HEK293T (cell line): ENCODE results near the gene RASA3.

Experiments
- CTCF ChIA-PET: fragments of 350-600 bp; formaldehyde crosslinking; extraction: SDS; loops from one replicate; lab custom pipeline; 2021; ENCODE audit warnings: antibody characterized with exemption, inconsistent platforms; lab: Yijun Ruan, JAX
- POLR2A ChIA-PET: fragments of 350-600 bp; formaldehyde crosslinking; extraction: SDS; loops from one replicate; lab custom pipeline; 2020; ENCODE audit warnings: antibody characterized with exemption, inconsistent platforms; lab: Yijun Ruan, JAX
- DNase-seq: peaks from one replicate; pipeline ENCODE4 v3.0.0; 2012; ENCODE audit warnings: mixed read lengths; ENCODE audit errors: extremely low spot score
- ARNT ChIP-seq: fragments of 450-650 bp; IDR thresholded peaks from 2 replicates; pipeline ENCODE4 v1.6.1; 2017; ENCODE audit warnings: mild to moderate bottlenecking
- BHLHE40 ChIP-seq: fragments of 450-650 bp; IDR thresholded peaks from 2 replicates; pipeline ENCODE4 v1.6.1; 2016; ENCODE audit warnings: mild to moderate bottlenecking, moderate library complexity, borderline replicate concordance
- CTBP1 ChIP-seq: fragments of 450-650 bp; IDR thresholded peaks from 2 replicates; pipeline ENCODE4 v1.6.1; 2016; ENCODE audit warnings: borderline replicate concordance
- ELF4 ChIP-seq: fragments of 450-650 bp; IDR thresholded peaks from 2 replicates; pipeline ENCODE4 v1.6.1; 2017; ENCODE audit warnings: antibody characterized with exemption
- FOXA1 ChIP-seq: fragments of 450-650 bp; IDR thresholded peaks from 2 replicates; pipeline ENCODE4 v1.6.1; 2016; ENCODE audit warnings: mild to moderate bottlenecking
- FOXK2 ChIP-seq: fragments of 450-650 bp; IDR thresholded peaks from 2 replicates; pipeline ENCODE4 v1.6.1; 2016; ENCODE audit warnings: mild to moderate bottlenecking
- FOXM1 ChIP-seq: fragments of 450-650 bp; IDR thresholded peaks from 2 replicates; pipeline ENCODE4 v1.6.1; 2017; ENCODE audit warnings: mild to moderate bottlenecking, borderline replicate concordance
- HDGF ChIP-seq: fragments of 450-650 bp; IDR thresholded peaks from 2 replicates; pipeline ENCODE4 v1.6.1; 2017; ENCODE audit warnings: antibody characterized with exemption, borderline replicate concordance
- L3MBTL2 ChIP-seq: fragments of 450-650 bp; conservative IDR thresholded peaks from 2 replicates; pipeline ENCODE4 v1.6.1; 2016; ENCODE audit warnings: mild to moderate bottlenecking
- LEF1 ChIP-seq: fragments of 450-650 bp; IDR thresholded peaks from 2 replicates; pipeline ENCODE4 v1.6.1; 2017; ENCODE audit warnings: mild to moderate bottlenecking, borderline replicate concordance
- NFRKB ChIP-seq: fragments of 450-650 bp; IDR thresholded peaks from 2 replicates; pipeline ENCODE4 v1.6.1; 2016; ENCODE audit warnings: mild to moderate bottlenecking, moderate library complexity
- PKNOX1 ChIP-seq: fragments of 450-650 bp; IDR thresholded peaks from 2 replicates; pipeline ENCODE4 v1.6.1; 2016
- SP1 ChIP-seq: fragments of 450-650 bp; IDR thresholded peaks from 2 replicates; pipeline ENCODE4 v1.6.1; 2017
- SUZ12 ChIP-seq: fragments of 450-650 bp; IDR thresholded peaks from 2 replicates; pipeline ENCODE4 v1.6.1; 2016; ENCODE audit warnings: mild to moderate bottlenecking
- TARDBP ChIP-seq: fragments of 450-650 bp; IDR thresholded peaks from 2 replicates; pipeline ENCODE4 v1.6.1; 2016
- ZNF384 ChIP-seq: fragments of 450-650 bp; IDR thresholded peaks from 2 replicates; pipeline ENCODE4 v1.6.1; 2016

The RASA3 gene

GRCh38 chr13:114033541-114034315 is 98.7 kb downstream of the RASA3 start:
- CTCF ChIA-PET: no interaction called here
- POLR2A ChIA-PET: no interaction called here
- TF ChIP-seq ELF4 (no peak), ZNF384 (no peak), PKNOX1 (no peak), L3MBTL2 (no peak), CTBP1 (no peak), ARNT (no peak), SUZ12 (no peak), NFRKB (no peak), SP1 (no peak), FOXM1 (no peak), FOXK2 (no peak), TARDBP (no peak), BHLHE40 (no peak), HDGF (no peak), FOXA1 (no peak), LEF1 (no peak)
- no peak for DNase-seq

- ChIA-PET POLR2A (no interaction called here), CTCF (no interaction called here)
- DNase-seq: no peak
- TF ChIP-seq CTBP1 (no peak), ELF4 (no peak), PKNOX1 (no peak), TARDBP (no peak), FOXM1 (no peak), BHLHE40 (no peak), LEF1 (no peak), ARNT (no peak), HDGF (no peak), SP1 (no peak), L3MBTL2 (no peak), FOXK2 (no peak), ZNF384 (no peak), FOXA1 (no peak), NFRKB (no peak), SUZ12 (no peak)
These were observed 100.2 kb downstream of the RASA3 start for GRCh38 chr13:114032126-114032799.

GRCh38 chr13:114031631-114032030 is 100.8 kb downstream of the RASA3 start:
- no peak for DNase-seq
- ChIA-PET CTCF (no interaction called here), POLR2A (no interaction called here)
- TF ChIP-seq L3MBTL2 (no peak), HDGF (no peak)

GRCh38 chr13:114030666-114031610 is 101.5 kb downstream of the RASA3 start:
- TF ChIP-seq TARDBP (no peak), ELF4 (no peak), ZNF384 (no peak), SUZ12 (no peak)
- ChIA-PET POLR2A (no interaction called here), CTCF (no interaction called here)
- DNase-seq: no peak

- ChIA-PET CTCF (no interaction called here), POLR2A (no interaction called here)
- no peak for DNase-seq
- no peak for TF ChIP-seq NFRKB
- TF ChIP-seq SUZ12: no peak
- no peak for TF ChIP-seq TARDBP
- TF ChIP-seq SP1: no peak
- TF ChIP-seq FOXM1: no peak
- no peak for TF ChIP-seq ARNT
- no peak for TF ChIP-seq L3MBTL2
- TF ChIP-seq PKNOX1: no peak
- TF ChIP-seq BHLHE40: no peak
- TF ChIP-seq FOXK2: no peak
- TF ChIP-seq HDGF: no peak
- TF ChIP-seq ZNF384: no peak
- TF ChIP-seq CTBP1: no peak
- TF ChIP-seq LEF1: no peak
These were observed 102.4 kb downstream of the RASA3 start for GRCh38 chr13:114029866-114030625.
